Measurements from ENCODE around the gene SIPA1.
A peak's percentile ranks its signal among the peaks of the same experiment; 100 is the strongest.
"Not testable (repeated sequence)": the region's sequence is repeated elsewhere in the genome, so short reads cannot be mapped to it uniquely, and the experiment has no call there.

The SIPA1 gene

DNA sequence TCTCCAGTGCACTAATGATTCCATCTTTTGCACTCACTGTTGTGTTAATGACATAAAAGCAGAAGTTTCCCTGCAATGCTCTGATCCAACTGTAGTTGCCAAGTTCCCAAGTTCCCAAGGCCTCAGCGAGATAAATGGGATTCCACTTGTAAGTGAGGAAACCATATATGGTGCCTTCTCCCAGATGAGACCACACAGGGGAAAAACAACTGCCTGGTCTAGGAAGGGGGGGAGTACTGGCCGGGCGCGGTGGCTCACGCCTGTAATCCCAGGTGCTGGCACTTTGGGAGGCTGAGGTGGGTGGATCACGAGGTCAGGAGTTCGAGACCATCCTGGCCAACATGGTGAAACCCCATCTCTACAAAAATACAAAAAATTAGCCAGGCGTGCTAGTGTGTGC lies 48.1 kb downstream of the SIPA1 start:
- Histone ChIP-seq H3K9ac (ENCODE audit: low read length) (no peak overlapping the region), H3K79me1 (ENCODE audit: low read length) (no peaks in the 10 kb centered on the region), H2BK12ac (ENCODE audit: low read length) (no peak overlapping the region), H3K14ac (ENCODE audit: low read length) (no peak overlapping the region), H4K91ac (ENCODE audit: low read depth, low read length) (no peak overlapping the region), H3K27ac (ENCODE audit: low read depth, low read length) (no peak overlapping the region), H2BK120ac (ENCODE audit: insufficient read depth, low read length, poor library complexity) (no peak overlapping the region), H3K79me2 (ENCODE audit: control insufficient read depth, insufficient read depth, low read length, poor library complexity) (no peaks in the 10 kb centered on the region), H2BK5ac (ENCODE audit: low read depth, low read length, poor library complexity) (no peak overlapping the region), H3K4me2 (ENCODE audit: low read length) (no peak overlapping the region), H3K23ac (ENCODE audit: low read length) (no peak overlapping the region), H3K27me3 (ENCODE audit: insufficient read depth, low read length) (no peaks in the 10 kb centered on the region), H4K8ac (ENCODE audit: low read depth, low read length) (no peak overlapping the region), H4K12ac (ENCODE audit: low read depth, low read length) (no peak overlapping the region), H2AFZ (ENCODE audit: insufficient read depth, low read length, poor library complexity) (no peak overlapping the region), H2AK5ac (ENCODE audit: low read length) (no peak overlapping the region), H3K4me3 (ENCODE audit: low read depth, low read length) (no peak overlapping the region), H3K4me1 (ENCODE audit: control insufficient read depth in 1 of 2, insufficient read depth in 2 of 2, low read length in 2 of 2) (no peaks in the 10 kb centered on the region), H3K9me3 (ENCODE audit: insufficient read depth, low read depth, low read length) (no peaks in the 10 kb centered on the region), H3K18ac (ENCODE audit: low read length) (no peak overlapping the region), H3K36me3 (ENCODE audit: control insufficient read depth in 1 of 2, insufficient read depth in 2 of 2, low read length in 2 of 2) (no peaks in the 10 kb centered on the region), H3K4ac (ENCODE audit: low read depth, low read length) (no peak overlapping the region)
- DNase-seq, result no peak
- WGBS (ENCODE audit: extremely low coverage, insufficient coverage, insufficient read length), result no CpG with 5 or more reads among the region's 8 CpGs

DNA sequence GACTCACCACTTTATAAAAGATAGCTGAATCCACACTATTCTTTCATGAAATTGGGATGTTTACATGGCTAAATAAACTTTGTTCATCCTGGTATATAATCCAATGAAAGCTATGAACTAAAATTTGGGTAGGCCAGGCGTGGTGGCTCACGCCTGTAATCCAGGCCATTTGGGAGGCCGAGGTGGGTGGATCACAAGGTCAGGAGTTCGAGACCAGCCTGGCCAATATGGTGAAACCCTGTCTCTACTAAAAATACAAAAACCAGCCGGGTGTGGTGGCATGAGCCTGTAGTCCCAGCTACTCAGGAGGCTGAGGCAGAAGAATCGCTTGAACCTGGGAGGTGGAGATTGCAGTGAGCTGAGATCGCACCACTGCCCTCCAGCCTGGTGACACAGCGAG lies 53.9 kb downstream of the SIPA1 start:
- not testable (repeated sequence) for H3K14ac ChIP-seq (ENCODE audit: low read length); H3K4me2 ChIP-seq (ENCODE audit: low read length); H3K18ac ChIP-seq (ENCODE audit: low read length); H3K79me1 ChIP-seq (ENCODE audit: low read length); DNase-seq; H3K27ac ChIP-seq (ENCODE audit: low read depth, low read length); H3K9me3 ChIP-seq (ENCODE audit: insufficient read depth, low read depth, low read length); H2BK5ac ChIP-seq (ENCODE audit: low read depth, low read length, poor library complexity); H3K79me2 ChIP-seq (ENCODE audit: control insufficient read depth, insufficient read depth, low read length, poor library complexity); H3K4me1 ChIP-seq (ENCODE audit: control insufficient read depth in 1 of 2, insufficient read depth in 2 of 2, low read length in 2 of 2); H2BK120ac ChIP-seq (ENCODE audit: insufficient read depth, low read length, poor library complexity); H3K4ac ChIP-seq (ENCODE audit: low read depth, low read length); H3K23ac ChIP-seq (ENCODE audit: low read length); H2AFZ ChIP-seq (ENCODE audit: insufficient read depth, low read length, poor library complexity); H2AK5ac ChIP-seq (ENCODE audit: low read length); H3K9ac ChIP-seq (ENCODE audit: low read length); H3K4me3 ChIP-seq (ENCODE audit: low read depth, low read length); H4K12ac ChIP-seq (ENCODE audit: low read depth, low read length); H4K8ac ChIP-seq (ENCODE audit: low read depth, low read length); H3K27me3 ChIP-seq (ENCODE audit: insufficient read depth, low read length); H2BK12ac ChIP-seq (ENCODE audit: low read length); H3K36me3 ChIP-seq (ENCODE audit: control insufficient read depth in 1 of 2, insufficient read depth in 2 of 2, low read length in 2 of 2); H4K91ac ChIP-seq (ENCODE audit: low read depth, low read length)
- no CpG with 5 or more reads among the region's 8 CpGs for WGBS (ENCODE audit: extremely low coverage, insufficient coverage, insufficient read length)

DNA sequence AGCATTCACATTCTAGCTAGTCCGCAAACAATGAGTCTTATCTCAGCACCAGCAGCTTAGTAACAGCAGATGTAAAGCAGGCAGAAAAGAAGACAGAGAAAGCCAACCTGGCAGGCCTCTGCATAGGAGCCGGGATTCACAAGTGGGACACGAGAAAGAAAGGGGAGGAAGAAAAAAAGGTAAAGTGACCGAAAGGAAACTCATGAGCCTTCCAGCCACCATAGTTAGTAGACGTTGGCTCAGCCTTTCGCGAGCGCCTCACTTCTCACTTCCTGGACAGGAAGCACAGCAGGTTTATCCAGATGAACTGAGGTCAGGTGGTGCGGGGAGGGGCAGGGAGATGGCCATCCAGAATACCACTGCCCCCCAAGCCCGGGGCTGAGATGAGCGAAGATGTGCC lies 54.5 kb downstream of the SIPA1 start:
- Histone ChIP-seq H4K8ac (ENCODE audit: low read depth, low read length) (peak overlapping the region; percentile 3), H2AK5ac (ENCODE audit: low read length) (no peak overlapping the region), H3K4me1 (ENCODE audit: control insufficient read depth in 1 of 2, insufficient read depth in 2 of 2, low read length in 2 of 2) (peaks cover 4 to 5% of the 10 kb centered on the region in 2 experiments), H3K9me3 (ENCODE audit: insufficient read depth, low read depth, low read length) (peaks cover 3% of the 10 kb centered on the region), H2BK5ac (ENCODE audit: low read depth, low read length, poor library complexity) (no peak overlapping the region), H3K4ac (ENCODE audit: low read depth, low read length) (no peak overlapping the region), H3K23ac (ENCODE audit: low read length) (no peak overlapping the region), H3K79me1 (ENCODE audit: low read length) (no peaks in the 10 kb centered on the region), H3K18ac (ENCODE audit: low read length) (no peak overlapping the region), H2BK120ac (ENCODE audit: insufficient read depth, low read length, poor library complexity) (no peak overlapping the region), H3K4me3 (ENCODE audit: low read depth, low read length) (no peak overlapping the region), H4K91ac (ENCODE audit: low read depth, low read length) (no peak overlapping the region), H3K27ac (ENCODE audit: low read depth, low read length) (no peak overlapping the region), H3K9ac (ENCODE audit: low read length) (no peak overlapping the region), H3K27me3 (ENCODE audit: insufficient read depth, low read length) (no peaks in the 10 kb centered on the region), H3K14ac (ENCODE audit: low read length) (no peak overlapping the region), H3K79me2 (ENCODE audit: control insufficient read depth, insufficient read depth, low read length, poor library complexity) (no peaks in the 10 kb centered on the region), H2AFZ (ENCODE audit: insufficient read depth, low read length, poor library complexity) (peak overlapping the region; percentile 3), H3K36me3 (ENCODE audit: control insufficient read depth in 1 of 2, insufficient read depth in 2 of 2, low read length in 2 of 2) (no peaks in the 10 kb centered on the region), H4K12ac (ENCODE audit: low read depth, low read length) (no peak overlapping the region), H2BK12ac (ENCODE audit: low read length) (no peak overlapping the region), H3K4me2 (ENCODE audit: low read length) (no peak overlapping the region)
- DNase-seq, result peak in 1 of 2 donors; percentile 7
- WGBS (ENCODE audit: extremely low coverage, insufficient coverage, insufficient read length), result no CpG with 5 or more reads among the region's 11 CpGs

DNA sequence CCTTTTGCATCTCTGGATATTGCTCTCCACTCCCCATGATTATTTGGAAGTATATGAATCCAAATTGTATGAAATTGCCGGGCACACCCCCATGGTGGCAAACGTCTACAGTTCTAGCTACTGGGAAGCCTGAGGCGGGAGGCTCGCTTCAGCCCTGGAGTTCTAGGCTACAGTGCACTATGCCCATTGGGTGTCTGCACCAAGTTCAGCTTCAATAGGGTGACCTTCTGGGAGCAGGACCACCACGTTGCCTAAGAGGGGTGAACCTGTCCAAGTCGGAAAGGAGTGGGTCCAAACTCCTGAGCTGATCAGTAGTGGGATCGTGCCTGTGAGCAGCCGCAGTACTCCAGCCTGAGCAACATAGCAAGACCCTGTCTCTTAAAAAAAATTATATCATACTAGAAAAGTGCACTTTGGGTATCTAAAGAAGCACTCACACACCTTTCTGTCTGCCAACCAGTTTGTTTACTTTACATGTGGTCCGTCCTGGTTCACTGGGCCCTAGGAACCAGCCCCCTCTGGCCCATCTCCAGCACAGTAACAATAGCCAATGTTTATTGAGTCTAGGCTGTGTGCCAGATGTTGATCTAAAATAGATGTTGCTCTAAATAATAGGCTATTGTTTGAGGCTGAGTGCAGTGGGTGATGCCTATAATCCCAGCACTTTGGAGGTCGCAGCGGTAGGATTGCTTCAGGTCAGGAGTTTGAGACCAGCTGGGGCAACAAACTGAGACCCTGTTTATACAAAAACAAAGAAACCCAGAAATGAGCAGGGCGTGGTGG lies 57.7 kb downstream of the SIPA1 start:
- H4K12ac ChIP-seq (ENCODE audit: low read depth, low read length), result no peak overlapping the region
- H3K9me3 ChIP-seq (ENCODE audit: insufficient read depth, low read depth, low read length), result peaks cover 5% of the 10 kb centered on the region
- H3K14ac ChIP-seq (ENCODE audit: low read length), result no peak overlapping the region
- no peak overlapping the region for H2AK5ac ChIP-seq (ENCODE audit: low read length)
- no peak overlapping the region for H3K4me2 ChIP-seq (ENCODE audit: low read length)
- H2AFZ ChIP-seq (ENCODE audit: insufficient read depth, low read length, poor library complexity), result no peak overlapping the region
- H2BK120ac ChIP-seq (ENCODE audit: insufficient read depth, low read length, poor library complexity), result no peak overlapping the region
- no peaks in the 10 kb centered on the region for H3K79me2 ChIP-seq (ENCODE audit: control insufficient read depth, insufficient read depth, low read length, poor library complexity)
- no peaks in the 10 kb centered on the region for H3K27me3 ChIP-seq (ENCODE audit: insufficient read depth, low read length)
- no peak overlapping the region for H3K4ac ChIP-seq (ENCODE audit: low read depth, low read length)
- H3K4me1 ChIP-seq (ENCODE audit: control insufficient read depth in 1 of 2, insufficient read depth in 2 of 2, low read length in 2 of 2), result peaks cover 4 to 5% of the 10 kb centered on the region in 2 experiments
- H4K91ac ChIP-seq (ENCODE audit: low read depth, low read length), result no peak overlapping the region
- no peaks in the 10 kb centered on the region for H3K36me3 ChIP-seq (ENCODE audit: control insufficient read depth in 1 of 2, insufficient read depth in 2 of 2, low read length in 2 of 2)
- H3K18ac ChIP-seq (ENCODE audit: low read length), result no peak overlapping the region
- no peak overlapping the region for H3K27ac ChIP-seq (ENCODE audit: low read depth, low read length)
- no peak overlapping the region for H4K8ac ChIP-seq (ENCODE audit: low read depth, low read length)
- DNase-seq, result no peak
- H3K23ac ChIP-seq (ENCODE audit: low read length), result no peak overlapping the region
- H2BK12ac ChIP-seq (ENCODE audit: low read length), result no peak overlapping the region
- WGBS (ENCODE audit: extremely low coverage, insufficient coverage, insufficient read length), result no CpG with 5 or more reads among the region's 12 CpGs
- H3K4me3 ChIP-seq (ENCODE audit: low read depth, low read length), result no peak overlapping the region
- H3K9ac ChIP-seq (ENCODE audit: low read length), result no peak overlapping the region
- H3K79me1 ChIP-seq (ENCODE audit: low read length), result no peaks in the 10 kb centered on the region
- H2BK5ac ChIP-seq (ENCODE audit: low read depth, low read length, poor library complexity), result no peak overlapping the region
